Parathyroid adenoma (tissue), 2 donors: ENCODE results near the gene AKR1B1.

Source experiments
- H2AFZ ChIP-seq: fragments of 300-600 bp; sonication (generic); one replicate; pipeline ENCODE4 v1.7.0; 2017; ENCODE audit warnings: antibody characterized with exemption, mild to moderate bottlenecking
- H3K27ac ChIP-seq: fragments of 300-600 bp; sonication (generic); one replicate; pipeline ENCODE4 v1.7.0; 2017
- H3K27me3 ChIP-seq: fragments of 300-600 bp; sonication (generic); one replicate; pipeline ENCODE4 v1.7.0; 2017; ENCODE audit warnings: low read length; ENCODE audit not compliant: control insufficient read depth, insufficient read depth
- H3K36me3 ChIP-seq: fragments of 300-600 bp; sonication (generic); one replicate; pipeline ENCODE4 v1.7.0; 2017; ENCODE audit warnings: low read length; ENCODE audit not compliant: control insufficient read depth, insufficient read depth
- H3K4me1 ChIP-seq: fragments of 300-600 bp; sonication (generic); one replicate; pipeline ENCODE4 v1.7.0; 2017; ENCODE audit warnings: control low read depth
- H3K4me2 ChIP-seq: fragments of 300-600 bp; sonication (generic); one replicate; pipeline ENCODE4 v1.7.0; 2017; ENCODE audit warnings: low read length
- H3K4me3 ChIP-seq: fragments of 300-600 bp; sonication (generic); one replicate; pipeline ENCODE4 v1.7.0; 2017; ENCODE audit warnings: low read depth, low read length
- H3K79me2 ChIP-seq: fragments of 300-600 bp; sonication (generic); one replicate; pipeline ENCODE4 v1.7.0; 2017; ENCODE audit warnings: control low read depth
- H3K9ac ChIP-seq: fragments of 300-600 bp; sonication (generic); one replicate; pipeline ENCODE4 v1.7.0; 2017; ENCODE audit warnings: mild to moderate bottlenecking
- H3K9me3 ChIP-seq: fragments of 300-600 bp; sonication (generic); one replicate; pipeline ENCODE4 v1.7.0; 2017; ENCODE audit warnings: low read length; ENCODE audit not compliant: control insufficient read depth
- TF ChIP-seq, protein P1 (sequence below): fragments of 300-600 bp; sonication (generic); IDR thresholded peaks from one replicate; pipeline ENCODE4 v1.7.0; 2017; ENCODE audit warnings: antibody characterized with exemption, mild to moderate bottlenecking
- donor health status: primary hyperparathyroidism.

Gene AKR1B1

GRCh38 chr7:134474828-134475227, 15.9 kb upstream of the AKR1B1 start:
- TF ChIP-seq, protein P1, sequence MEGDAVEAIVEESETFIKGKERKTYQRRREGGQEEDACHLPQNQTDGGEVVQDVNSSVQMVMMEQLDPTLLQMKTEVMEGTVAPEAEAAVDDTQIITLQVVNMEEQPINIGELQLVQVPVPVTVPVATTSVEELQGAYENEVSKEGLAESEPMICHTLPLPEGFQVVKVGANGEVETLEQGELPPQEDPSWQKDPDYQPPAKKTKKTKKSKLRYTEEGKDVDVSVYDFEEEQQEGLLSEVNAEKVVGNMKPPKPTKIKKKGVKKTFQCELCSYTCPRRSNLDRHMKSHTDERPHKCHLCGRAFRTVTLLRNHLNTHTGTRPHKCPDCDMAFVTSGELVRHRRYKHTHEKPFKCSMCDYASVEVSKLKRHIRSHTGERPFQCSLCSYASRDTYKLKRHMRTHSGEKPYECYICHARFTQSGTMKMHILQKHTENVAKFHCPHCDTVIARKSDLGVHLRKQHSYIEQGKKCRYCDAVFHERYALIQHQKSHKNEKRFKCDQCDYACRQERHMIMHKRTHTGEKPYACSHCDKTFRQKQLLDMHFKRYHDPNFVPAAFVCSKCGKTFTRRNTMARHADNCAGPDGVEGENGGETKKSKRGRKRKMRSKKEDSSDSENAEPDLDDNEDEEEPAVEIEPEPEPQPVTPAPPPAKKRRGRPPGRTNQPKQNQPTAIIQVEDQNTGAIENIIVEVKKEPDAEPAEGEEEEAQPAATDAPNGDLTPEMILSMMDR, result no peak
- Histone ChIP-seq H3K9ac (no peak overlapping the region), H3K36me3 (no peaks in the 10 kb centered on the region)

GRCh38 chr7:134473861-134474291, 15.0 kb upstream of the AKR1B1 start:
- H3K4me3 ChIP-seq, result no peak overlapping the region
- no peak overlapping the region for H3K27ac ChIP-seq
- H2AFZ ChIP-seq, result peak overlapping the region; percentile 57
- H3K36me3 ChIP-seq, result no peaks in the 10 kb centered on the region
- H3K79me2 ChIP-seq, result no peaks in the 10 kb centered on the region
- no peak overlapping the region for H3K4me2 ChIP-seq
- no peaks in the 10 kb centered on the region for H3K9me3 ChIP-seq
- peaks cover 12% of the 10 kb centered on the region for H3K4me1 ChIP-seq
- no peaks in the 10 kb centered on the region for H3K27me3 ChIP-seq
- TF ChIP-seq, protein P1, result no peak
- no peak overlapping the region for H3K9ac ChIP-seq

More at GRCh38 chr7:134474828-134475227, 15.9 kb upstream of the AKR1B1 start:
- Histone ChIP-seq H3K4me1 (peaks cover 15% of the 10 kb centered on the region), H3K79me2 (no peaks in the 10 kb centered on the region), H3K9me3 (no peaks in the 10 kb centered on the region), H3K4me3 (no peak overlapping the region), H2AFZ (no peak overlapping the region), H3K27me3 (no peaks in the 10 kb centered on the region), H3K27ac (no peak overlapping the region), H3K4me2 (no peak overlapping the region)

DNA sequence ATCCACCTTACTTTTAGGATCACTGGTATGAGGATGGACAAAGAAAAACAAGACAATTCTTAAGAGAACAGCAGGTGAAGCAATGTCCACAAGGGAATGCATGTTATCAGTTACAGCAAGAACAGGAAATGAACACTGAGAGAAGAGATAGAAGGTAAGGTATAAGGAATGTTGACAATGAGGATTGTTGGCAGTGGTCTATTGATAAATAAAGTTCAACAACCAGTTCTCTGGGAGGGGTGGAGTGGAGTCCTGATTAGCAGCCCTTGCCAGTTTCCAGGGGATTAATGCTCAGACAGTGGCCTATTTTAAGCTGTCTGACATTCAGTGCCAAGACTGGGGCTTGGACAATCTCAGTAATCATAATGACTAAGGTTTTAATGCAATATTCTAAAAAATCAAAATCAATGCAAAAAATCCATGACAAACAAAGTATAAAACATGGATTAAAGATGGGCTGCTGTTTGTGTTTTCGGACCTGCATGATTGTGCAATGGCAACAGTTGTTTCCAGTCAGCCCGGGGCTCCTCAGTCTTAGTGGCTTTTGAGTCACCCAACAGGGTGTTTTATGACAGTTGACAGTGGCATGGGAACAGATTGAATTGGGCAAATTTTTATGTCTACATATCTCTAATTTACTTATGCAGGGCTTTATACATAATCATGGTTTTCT, 13.8 kb upstream of the AKR1B1 start:
- H3K4me3 ChIP-seq, result no peak overlapping the region
- H3K9ac ChIP-seq, result no peak overlapping the region
- H3K4me2 ChIP-seq, result no peak overlapping the region
- no peaks in the 10 kb centered on the region for H3K9me3 ChIP-seq
- H3K36me3 ChIP-seq, result no peaks in the 10 kb centered on the region
- H3K79me2 ChIP-seq, result no peaks in the 10 kb centered on the region
- no peak overlapping the region for H3K27ac ChIP-seq
- peaks cover 5% of the 10 kb centered on the region for H3K4me1 ChIP-seq
- no peak overlapping the region for H2AFZ ChIP-seq
- no peaks in the 10 kb centered on the region for H3K27me3 ChIP-seq
- TF ChIP-seq, protein P1, result no peak

- peaks cover 3% of the 10 kb centered on the region for H3K4me1 ChIP-seq
- no peak overlapping the region for H3K9ac ChIP-seq
- TF ChIP-seq, protein P1, result no peak
- no peaks in the 10 kb centered on the region for H3K79me2 ChIP-seq
- no peaks in the 10 kb centered on the region for H3K36me3 ChIP-seq
- H3K27me3 ChIP-seq, result no peaks in the 10 kb centered on the region
- H3K9me3 ChIP-seq, result no peaks in the 10 kb centered on the region
- H2AFZ ChIP-seq, result no peak overlapping the region
- H3K4me2 ChIP-seq, result no peak overlapping the region
- no peak overlapping the region for H3K27ac ChIP-seq
- no peak overlapping the region for H3K4me3 ChIP-seq
Measured at GRCh38 chr7:134470864-134471263, 12.0 kb upstream of the AKR1B1 start.

DNA sequence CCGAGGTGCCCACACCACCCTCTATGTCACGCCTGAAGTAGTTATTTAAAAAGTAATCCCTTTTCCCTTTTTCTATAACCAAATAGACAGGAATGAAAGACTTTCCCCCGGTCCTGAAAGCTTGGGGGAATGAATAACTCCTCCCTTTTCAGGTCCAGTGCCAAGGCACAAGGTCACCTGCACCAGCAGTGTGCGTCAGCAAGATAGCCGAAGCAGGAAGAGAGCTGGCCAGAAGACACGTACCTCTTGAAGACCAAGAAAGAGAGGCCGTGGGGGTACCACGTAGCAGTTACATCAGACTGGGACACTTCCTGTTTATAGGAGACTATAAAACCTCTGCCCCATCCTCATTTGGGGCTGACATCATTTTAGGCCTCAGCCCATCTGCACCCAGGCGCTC, 10.7 kb upstream of the AKR1B1 start:
- TF ChIP-seq, protein P1, result no peak
- Histone ChIP-seq H3K4me2 (no peak overlapping the region), H3K79me2 (no peaks in the 10 kb centered on the region), H3K27me3 (no peaks in the 10 kb centered on the region), H3K4me3 (no peak overlapping the region), H2AFZ (peak overlapping the region; percentile 51), H3K4me1 (peaks cover 3% of the 10 kb centered on the region), H3K27ac (no peak overlapping the region), H3K36me3 (no peaks in the 10 kb centered on the region), H3K9ac (no peak overlapping the region), H3K9me3 (no peaks in the 10 kb centered on the region)
